HG03039 (cell line): ENCODE data around the gene PEPD.

Source experiments
- ATAC-seq: cut with Tn5 transposase; IDR thresholded peaks from one replicate; pipeline ENCODE4 v1.9.1; 2021; ENCODE audit warnings: mild to moderate bottlenecking, moderate library complexity; ENCODE audit not compliant: unreplicated experiment

Gene PEPD

DNA sequence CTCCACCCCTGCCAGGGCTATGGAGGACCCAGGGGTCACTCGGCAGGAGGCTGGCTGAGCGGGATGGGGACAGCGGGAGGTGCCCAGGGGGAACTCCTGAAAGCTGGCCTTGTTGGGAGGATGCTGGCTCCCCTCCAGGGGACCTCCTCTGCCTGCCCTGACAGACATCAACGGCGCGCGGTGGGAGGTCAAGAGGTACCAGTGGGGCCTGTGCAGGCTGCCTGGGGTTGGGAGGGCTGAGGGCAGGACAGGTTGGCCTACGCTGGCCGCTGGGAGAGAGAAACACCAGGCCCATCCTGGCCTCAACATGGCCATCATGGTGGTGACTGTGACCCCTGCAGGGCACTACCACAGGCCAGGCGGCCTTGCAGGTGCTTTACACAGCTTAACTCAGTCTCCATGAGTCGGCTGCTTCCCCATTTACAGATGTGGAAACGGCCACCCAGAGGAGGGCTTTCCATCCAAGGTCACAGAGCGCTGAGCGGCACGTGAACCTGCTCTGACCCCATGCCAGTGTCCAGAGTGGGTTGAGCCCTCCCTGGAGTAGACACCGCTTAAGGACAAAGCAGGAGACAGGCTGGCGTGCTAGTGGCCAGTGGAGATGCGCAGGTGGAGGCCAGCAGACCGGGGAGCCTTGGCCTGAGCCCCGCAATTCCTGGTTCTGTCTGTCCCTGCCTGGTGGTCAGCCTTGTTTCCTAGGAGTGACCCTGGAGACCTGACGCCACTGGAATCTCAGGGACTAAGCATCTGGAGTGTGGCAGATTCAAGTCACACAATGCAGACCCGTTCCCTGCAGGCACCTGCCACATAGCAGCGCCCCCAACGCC is 120.5 kb downstream of the PEPD start:
- no peak for ATAC-seq

DNA sequence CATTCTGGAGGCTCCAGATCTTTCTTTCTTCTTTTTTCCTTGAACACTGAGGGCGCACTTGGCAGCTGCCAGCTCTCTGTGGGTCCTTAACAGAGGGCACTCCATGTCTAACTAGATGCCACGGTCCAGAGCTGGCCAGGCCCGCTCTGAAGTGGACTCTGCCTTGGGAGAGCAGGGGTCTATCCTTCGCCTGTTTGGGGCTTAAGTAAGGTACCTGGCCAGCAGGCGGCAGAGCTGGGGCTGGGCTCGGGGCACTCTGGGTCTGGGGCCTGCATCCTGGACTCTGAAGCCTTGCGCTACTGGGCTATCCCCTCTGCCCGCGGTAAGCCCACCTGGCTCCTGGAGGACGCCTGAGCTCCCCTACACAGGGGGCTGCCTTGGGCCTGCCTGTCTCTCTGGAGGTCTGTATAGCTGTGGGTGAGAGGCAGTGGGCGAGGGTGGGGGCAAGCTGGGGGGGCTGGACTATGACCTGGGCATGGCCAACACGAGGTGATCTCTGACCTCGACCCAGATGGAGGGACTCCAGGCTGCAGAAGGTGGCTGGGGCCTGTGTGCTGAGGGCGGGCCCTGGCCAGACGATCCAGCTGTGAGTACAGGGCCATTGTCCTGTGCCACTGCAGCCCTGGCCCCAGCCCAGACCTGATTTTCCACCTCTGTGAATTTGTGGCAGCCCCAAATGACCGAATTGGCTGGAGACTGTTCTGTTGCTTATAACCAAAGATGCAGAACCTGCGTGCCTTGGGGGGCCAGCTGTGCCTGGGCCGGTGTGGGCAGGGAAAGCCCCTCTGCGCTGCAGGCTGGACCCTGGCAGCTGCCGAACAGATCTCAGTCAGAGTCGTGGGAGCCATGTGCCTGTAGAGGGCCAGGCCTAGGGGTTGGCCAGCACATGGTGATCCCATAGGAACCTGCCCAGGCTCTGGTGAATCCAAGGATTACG is 121.6 kb downstream of the PEPD start:
- no peak for ATAC-seq

DNA sequence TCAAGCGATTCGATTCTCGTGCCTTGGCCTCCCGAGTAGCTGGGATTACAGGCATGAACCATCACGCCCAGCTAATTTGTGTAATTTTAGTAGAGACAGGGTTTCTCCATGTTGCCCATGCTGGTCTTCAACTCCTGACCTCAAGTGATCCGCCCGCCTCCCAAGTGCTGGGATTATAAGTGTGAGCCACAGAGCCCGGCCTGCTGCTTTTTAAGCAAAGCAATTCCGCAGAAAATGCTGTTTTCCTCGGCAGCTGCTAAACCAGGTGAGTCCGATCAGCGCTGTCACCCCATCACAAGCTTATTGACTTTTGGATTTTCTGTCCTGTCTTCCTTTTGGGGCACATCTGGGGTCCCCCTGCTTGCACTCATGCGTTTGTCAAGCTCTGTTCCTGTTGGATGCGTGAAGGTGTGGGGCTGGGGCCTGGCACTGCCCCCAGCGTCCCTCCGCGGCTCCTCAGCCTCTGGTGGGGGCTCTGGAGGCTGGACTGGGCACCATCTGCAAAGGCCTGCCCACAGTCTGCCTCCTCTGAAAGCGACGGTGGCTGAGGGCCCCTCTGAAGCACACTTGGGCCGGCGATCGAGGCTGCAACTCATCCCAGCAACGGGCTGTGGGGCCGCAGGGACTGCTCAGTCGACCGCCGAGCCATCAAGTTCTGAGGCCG is 122.4 kb downstream of the PEPD start:
- no peak for ATAC-seq

DNA sequence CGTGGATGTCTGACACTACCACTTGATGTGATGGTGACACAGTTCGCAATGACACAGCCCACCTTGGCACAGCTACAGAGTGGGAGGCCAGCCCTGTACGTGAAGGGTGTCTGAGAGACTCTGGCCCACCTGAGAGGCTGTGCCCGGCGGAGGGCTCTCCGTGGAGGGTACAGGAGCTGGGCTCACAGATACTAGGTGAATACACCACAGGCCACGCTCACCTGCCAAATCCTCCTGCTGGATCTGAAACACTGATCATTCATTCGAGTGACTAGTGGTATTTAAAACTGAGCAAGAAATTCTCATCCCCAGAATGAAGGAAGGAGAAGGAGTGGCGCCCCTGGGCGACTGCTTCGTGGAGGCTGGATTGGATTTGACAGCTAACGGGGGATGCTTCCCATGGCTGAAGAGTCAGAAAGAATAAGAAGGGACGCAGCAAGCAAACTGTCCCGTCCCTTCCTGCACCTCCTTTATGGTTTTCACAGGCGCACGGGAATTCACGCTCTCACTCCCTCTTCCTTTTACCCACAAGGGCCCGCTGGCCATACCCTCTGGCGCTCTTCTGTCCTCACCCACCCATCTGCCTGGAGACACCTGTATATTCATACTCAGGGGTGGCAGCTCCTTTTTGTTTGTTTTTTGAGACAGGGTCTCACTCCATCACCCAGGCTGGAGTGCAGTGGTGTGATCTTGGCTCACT is 123.1 kb downstream of the PEPD start:
- no peak for ATAC-seq

DNA sequence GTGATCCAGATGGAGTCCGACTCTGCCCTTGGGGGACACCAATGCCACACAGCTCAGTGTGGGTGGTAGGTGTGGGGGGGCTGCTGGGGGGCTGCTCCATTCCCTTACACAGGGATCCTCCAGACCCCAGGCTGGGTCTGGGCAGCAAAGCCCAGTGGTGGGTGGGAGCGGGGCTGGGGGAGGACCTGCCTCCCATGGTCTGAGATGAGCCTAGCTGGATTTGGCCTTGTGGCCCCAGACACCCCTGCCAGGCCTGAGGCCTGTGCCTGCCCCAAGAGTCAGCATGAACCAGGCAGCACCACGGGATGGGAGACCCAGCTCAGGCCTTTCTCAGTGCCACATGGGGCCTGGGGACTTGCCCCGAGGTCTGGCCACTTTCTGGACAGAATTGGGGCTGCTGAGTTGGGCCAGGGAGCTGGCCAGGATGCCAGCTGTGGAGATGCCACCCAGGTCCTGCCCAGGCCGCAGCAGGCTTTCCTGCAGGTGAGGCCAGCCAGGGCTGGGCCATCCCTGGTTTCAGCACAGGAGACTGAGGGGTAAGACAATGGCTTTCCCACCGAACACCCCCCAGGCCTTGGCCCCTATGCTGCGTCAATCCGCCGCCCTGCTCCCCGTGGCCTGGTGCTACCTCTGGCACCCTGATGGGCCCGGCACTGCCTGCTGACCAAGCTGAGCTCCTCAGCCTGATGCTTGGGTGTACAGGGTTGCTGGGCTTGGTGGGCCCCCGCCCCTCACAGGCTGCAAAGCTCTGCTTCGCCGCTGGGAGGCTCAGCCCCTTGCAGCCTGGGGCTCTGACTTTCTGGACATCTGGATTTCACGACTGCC is 123.8 kb downstream of the PEPD start:
- ATAC-seq = no peak

DNA sequence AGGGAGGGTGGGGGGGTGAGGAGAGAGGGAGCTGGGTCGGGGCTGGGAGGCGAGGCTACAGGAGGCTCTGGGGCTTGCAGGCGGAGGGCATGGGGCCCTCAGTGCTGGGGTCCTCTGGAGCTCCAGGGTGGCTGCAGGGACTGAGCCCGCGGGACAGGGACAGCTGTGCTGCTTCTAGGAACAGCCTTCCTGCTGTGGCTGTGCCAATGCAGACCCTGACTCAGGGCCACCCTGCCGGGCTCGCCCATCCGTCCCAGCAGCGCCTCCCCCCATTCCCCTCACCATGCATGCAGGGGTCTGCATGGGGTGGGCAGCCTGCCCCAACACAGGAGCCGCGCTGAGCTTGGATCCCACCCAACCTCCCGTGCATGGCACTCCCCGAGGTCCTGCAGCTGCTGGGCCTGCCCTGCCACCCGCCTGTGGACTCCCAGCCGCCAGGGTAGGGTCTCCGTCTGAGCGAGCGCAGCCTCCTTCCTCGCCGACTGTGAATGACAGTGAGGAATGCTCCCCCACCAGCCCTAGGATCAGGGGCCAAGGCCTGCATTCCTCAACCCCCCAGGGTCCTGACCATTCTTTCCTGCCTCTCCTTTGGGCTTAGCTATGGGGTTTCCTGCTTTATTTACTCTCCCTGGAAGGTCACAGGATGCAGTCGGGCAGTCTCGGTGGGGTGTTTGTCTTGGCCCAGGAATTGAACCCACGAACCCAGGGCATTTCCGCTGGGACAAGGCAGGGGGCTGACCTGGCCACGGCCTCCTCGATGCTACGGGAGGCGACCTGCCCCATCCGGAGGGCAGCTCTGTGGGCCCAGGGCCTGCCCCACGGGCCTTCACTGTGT is 124.7 kb downstream of the PEPD start:
- ATAC-seq = no peak

DNA sequence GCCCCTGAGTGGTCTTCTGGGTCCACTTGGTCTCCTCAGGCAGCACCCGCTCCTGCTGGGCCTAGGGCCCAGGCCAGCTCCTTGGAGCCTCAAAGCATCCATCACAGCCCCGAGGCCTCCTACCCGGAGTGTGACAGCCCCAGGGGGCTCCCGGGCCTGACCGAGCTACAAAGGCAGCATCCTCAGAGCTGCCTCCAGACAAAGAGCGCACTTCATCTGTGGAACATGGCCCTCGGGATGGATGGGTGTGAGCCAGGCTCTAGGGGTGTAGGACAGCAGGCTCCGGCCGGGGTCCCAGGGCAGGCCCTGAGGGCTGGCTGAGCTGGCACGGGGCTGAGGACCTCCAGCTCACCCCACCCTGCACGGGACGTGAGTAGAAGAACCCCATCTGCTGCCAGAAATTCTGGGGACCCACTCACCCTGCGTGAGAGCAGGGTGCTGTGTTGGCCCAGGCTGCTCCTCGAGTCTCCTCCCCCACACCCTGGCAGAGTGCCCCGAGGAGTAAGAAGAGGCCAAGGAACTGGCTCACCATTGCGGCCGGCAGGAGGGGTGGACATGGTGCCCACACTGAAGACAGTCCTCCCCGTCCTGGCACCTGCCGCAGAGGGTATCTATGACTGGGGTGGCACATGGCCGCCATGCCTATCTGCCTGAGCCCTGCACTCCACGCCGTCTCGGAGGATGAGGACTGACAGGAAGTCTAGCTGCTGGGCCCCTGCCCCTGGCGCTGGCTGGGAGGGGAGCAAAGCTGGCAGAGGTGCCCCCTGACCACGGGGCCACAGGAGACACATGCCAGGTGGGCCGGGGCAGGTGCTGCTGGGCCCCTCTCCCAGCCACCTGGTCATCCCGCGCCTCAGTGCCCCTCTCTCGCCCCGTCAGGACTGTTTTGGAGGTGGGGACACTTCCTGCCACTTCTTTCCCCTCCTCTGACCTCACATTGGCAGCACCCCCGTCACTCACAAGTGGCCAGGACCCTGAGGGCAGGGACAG is 125.7 kb downstream of the PEPD start:
- ATAC-seq = no peak

DNA sequence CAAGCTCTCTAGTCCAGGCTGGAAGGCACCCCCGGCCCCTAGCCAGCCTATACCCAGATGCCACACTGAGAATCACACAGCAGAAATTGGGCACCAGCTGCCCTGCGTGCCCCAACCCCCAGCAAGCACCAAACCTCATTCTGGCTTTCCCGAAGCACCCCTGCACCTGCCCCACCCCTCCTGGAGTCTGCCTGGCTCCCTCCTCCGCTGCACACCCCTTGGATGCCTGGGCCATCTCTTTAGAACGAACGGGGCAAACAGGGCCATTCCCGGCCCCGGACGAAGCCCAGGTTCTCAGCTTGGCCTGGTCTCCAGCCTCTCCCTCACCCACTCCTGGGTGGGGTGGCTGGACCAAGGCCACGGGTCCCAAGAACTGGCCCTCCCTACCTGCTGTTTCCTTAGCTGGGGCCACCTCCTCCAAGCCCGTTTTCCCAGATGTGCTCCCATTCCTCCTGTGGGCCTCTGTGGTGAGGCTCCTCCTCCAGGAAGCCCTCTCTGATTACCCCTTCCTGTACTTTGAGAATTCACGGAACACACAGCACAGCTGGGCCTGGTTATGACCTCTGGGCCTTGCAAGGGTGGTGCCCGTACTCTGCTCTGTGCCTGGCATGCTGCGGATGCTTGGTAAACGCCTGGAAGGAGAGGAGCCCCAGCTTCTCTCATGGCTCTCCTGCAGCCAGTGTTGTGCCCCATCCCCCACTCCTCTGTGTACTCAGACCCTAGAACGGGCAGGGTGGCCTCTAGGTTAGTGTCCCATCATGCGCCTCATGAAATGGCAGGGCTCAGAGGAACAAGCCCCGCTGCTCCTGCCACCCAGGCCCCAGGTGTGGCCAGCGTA is 126.6 kb downstream of the PEPD start:
- no peak for ATAC-seq

DNA sequence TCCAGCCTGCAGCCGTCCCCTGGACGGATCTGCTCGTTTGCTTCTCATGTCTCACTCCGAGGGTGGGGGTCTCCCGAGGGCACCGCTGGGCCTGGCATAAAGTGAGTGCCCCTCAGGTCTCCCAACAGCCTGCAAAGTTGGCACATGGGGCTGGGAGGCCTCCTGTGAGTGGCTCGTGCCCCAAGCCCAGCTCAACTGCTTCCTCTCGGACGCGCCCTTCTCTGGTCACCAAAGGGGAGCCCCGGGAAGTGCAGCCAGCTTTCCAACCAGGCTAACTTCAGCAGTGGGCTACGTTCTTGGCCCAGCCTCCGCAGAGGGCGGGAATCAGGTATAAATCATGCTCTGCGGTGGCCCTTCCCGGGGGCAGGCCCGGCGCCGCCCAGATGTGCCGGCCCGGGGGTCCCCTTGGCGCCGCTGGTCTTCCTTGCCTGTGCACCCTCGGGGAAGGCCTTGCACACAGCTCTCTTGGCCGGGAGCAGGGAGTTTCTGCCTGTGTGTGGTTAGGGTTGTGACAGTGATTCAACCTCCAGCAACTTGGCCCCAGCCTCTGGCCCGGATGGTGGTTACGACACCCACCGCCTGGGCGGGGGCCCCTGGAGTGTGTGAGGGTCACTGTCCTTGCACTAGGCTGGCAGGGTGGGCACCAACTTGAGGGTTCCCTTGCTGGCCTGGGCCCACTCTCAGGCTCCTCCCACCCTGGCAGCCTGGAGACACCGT is 127.4 kb downstream of the PEPD start:
- ATAC-seq = no peak

DNA sequence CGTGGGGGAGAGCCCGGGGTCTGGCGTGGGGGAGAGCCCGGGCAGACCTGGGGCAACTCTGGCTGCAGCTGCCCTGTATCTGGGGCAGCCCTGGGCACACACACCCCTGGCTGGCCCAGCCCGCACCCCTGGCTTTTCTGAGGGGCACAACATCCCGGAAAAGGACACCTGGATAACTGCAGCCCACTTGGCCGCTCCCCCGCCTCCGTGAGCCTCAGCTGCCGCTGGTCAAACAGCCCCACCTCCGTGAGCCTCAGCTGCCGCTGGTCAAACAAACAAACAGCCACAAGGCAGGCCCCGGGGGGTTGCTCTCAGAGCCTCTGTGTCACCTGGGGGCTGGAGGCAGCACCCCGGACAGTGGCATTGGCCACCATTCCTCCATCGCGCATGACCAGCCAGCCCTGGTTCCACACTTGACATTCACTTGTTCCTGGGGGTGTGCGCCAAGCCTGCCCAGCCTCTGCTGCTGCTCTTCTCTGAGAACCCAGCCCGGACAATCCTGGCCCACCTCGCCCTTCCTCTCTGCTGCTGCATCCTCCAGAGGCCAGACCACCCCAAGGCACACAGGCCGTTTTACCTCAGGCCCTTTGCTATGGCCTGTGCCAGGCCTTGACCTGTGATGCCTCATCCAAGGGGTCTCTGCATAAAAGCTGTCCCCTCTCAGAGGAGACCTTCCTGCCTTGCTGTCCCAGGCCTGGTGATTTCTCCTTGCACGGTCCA is 128.1 kb downstream of the PEPD start:
- no peak for ATAC-seq

DNA sequence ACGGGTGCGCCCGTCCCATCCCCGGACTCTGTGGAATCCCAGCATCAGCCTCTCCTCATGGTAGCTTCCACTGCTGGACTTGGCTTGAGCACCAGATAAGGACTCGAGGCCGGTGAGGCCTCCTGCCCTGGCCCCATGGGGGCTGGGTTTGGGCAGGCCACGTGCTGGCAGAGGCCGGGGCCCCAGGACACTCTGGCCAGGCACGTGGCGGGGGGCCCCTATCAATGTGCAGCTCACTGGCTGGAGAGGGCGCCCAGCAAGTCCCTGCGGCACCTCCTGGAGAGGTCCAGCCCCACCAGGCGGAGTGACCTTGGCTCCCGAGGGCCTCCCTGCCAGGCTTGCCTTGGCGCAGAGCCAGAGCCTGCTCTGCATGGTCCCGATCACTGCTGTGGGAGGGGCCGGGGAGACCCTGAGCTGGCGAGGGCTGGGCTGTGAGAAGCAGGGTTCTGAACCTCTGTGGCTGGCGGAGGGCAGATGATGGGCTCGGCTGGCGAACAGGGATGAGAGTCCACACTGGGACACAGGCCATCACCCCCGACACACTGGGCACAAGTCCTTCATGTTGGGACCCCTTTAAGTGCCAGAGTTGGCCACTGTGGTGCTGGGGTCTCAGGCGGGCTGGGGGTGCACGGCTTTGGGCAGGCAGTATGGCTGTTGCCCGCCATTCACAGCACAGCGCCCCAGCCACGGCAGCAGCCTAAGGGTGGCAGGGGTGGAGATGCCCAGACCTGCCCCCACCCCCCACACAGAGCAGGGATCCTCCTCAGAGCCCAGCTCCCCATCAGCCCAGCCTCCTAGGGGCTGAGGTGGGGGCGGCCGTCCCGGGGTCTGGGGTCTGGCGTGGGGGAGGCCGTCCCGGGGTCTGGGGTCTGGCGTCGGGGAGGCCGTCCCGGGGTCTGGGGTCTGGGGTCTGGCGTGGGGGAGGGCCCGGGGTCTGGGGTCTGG is 129.0 kb downstream of the PEPD start:
- no peak for ATAC-seq

DNA sequence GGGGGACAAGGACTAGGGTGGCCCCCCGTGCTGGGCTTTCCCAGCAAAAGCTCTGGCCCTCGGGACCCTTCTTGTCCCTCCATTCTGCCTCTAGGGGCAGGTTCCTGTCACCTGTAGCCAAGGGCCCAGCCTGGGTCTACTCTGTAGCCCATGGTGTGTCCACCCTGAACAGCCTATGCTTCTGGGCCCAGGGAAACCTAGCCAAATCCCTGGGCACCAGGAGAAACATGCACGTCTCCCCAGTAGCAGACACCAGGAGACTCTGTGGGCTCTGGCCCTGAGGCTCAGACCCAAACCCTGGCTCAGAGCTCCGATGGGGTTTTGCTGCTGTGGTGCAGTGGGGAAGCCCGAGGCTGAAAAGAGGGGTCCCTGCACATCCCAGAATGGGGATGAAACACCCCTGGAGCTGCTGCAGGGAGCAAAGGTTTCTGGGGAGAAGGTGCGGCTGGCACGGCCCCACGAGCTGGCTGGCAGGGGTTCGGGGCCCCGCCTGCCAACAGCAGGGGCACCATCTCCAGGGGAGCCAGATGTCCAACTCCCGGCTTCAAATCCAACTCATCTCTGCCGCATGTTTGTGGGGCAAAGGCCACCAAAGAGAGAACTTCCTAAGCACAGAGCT is 129.9 kb downstream of the PEPD start:
- ATAC-seq = no peak

DNA sequence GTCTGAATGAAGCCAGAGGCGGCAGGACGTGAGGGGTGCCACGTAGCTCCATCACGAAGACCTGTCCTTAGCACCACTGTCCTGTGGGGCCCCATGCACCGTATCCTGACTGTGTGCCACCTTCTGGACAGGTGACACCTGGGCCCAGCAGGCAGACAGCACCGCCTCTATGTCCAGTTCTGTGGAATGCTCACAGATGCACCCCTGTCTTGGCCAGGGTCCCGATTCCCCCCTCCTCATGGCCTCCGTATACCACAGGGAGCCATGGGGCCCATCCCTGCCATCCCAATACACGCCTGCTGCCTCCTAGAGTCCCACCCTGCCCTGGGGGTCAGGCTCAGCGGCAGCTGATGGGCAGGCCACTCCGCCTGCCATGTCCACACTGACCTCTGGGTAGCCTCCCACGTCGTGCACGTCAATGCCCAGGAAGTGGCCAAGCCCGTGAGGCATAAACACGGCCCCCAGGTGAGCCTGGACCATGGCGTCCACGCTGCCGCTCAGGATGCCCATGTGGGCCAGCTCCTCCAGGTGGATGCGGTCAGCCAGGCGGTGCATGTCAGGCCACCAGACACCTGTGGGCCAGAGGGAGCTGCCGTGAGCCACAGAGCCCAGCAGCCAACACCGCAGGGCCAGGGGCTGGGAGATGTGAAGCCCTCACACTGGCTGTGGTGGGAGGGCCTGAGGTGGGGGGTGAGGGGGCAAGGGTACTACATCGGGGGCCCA is 130.5 kb downstream of the PEPD start:
- no peak for ATAC-seq
